HG03045 (cell line): ENCODE measurements around the gene RTN4IP1.
"Not testable (repeated sequence)": the region's sequence is repeated elsewhere in the genome, so short reads cannot be mapped to it uniquely, and the experiment has no call there.

Experiments used
- ATAC-seq: cut with Tn5 transposase; IDR thresholded peaks from one replicate; pipeline ENCODE4 v1.9.1; 2021; ENCODE audit warnings: mild to moderate bottlenecking, moderate library complexity; ENCODE audit not compliant: unreplicated experiment

Gene RTN4IP1

DNA sequence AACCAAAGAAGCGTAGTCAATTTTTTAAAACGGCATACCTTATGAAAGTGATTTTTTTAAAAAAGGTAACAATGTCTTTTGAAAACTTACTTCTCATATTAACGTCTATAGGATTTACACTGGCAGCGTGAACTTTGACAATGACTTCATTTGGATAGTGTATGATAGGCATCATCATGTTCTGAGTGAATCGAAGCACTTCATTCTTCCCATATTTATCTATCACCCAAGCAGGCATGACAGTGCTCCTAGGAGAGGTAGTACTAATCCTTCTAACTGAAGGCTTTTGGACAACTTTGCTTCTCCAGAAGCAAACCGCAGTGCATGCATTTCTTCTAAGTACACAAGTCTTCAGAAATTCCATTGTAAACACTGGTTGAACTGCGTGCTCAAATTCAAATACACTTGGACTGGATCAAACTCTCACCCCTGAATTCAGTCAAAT lies 618 bp downstream of the RTN4IP1 start:
- ATAC-seq, result peak; percentile 8

DNA sequence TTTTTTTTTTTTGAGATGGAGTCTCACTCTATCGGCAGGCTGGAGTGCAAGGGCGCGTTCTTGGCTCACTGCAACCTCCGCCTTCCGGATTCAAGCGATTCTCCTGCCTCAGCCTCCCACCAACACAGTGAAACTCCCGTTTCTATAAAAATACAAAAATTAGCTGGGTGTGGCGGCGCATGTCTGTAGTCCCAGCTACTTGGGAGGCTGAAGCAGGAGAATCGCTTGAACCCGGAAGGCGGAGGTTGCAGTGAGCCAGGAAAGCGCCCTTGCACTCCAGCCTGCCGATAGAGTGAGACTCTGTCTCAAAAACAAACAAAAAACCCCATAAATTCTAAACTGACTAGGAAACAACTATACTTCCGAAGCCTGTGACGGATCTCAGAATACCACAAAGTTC lies 1.5 kb downstream of the RTN4IP1 start:
- ATAC-seq, result not testable (repeated sequence)

- no peak for ATAC-seq
These were observed 2.8 kb downstream of the RTN4IP1 start for GRCh38 chr6:106626485-106626884.

DNA sequence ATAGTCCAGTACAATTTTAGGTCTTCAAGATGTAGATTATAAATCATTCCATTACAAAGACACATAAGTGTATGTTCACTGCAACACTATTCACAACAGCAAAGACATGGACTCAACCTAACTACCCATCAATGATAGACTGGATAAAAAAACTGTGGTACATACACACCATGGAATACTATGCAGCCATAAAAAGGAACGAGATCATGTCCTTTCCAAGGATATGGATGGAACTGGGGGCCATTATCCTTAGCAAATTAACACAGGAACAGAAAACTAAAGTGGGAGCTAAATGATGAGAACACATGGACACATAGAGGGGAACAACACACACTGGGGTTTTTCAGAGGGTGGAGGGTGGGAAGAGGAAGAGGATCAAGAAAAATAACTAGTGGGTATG lies 6.3 kb downstream of the RTN4IP1 start:
- ATAC-seq, result no peak

DNA sequence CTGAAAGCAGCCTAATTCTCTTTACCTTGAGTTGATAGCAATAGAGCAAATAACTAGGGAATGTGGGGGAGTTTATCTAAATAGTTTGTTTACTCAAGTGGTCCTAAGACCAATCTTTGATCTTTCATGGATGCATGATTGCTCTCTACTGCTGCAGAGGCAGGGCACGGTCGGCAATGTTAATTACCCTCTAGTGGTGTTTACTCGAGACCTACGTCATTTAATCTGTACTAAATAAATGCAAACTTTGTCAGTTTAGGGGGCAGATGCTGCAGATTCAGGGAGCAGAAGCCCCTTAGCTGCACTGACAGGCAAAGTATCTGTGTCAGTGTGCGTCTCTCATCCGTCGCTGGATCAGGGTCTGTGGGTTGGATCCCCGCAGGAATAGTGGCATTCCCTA lies 6.9 kb downstream of the RTN4IP1 start:
- ATAC-seq, result no peak

DNA sequence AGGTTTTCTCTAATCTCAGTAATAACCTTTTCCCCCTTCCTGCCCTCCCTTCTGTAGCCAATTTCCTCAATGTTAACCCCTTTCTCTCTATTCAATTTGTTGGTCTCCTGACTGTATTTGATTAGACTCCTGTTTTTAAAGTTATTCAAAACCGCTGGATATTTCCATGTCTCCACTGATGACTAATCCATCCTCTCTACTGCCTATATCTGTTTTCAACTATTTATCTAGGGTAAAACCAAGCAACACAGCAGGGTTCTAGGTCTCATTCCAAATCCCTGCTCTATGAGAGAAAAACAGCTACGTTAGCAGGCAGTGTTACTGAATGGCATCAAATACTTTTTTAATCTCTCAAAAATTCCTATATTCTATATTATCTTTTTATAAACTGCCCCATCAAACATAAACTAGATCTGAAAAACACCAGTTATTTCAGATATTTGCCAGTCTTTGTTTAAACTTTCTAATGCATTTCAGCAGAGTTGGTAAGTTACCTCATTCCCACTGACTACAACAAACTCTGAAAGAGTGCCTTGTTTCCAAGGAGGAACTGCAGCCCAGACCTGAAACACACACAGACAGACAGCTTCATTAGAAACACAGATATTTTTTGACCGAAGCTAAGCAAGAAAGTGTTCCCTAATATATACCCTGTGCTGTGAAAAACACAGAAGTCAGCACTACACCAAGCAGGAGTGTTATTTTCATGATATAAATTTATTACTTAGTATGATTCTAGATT lies 8.2 kb downstream of the RTN4IP1 start:
- ATAC-seq, result no peak

- ATAC-seq, result no peak
These were observed 10.1 kb downstream of the RTN4IP1 start for GRCh38 chr6:106619223-106619622.

DNA sequence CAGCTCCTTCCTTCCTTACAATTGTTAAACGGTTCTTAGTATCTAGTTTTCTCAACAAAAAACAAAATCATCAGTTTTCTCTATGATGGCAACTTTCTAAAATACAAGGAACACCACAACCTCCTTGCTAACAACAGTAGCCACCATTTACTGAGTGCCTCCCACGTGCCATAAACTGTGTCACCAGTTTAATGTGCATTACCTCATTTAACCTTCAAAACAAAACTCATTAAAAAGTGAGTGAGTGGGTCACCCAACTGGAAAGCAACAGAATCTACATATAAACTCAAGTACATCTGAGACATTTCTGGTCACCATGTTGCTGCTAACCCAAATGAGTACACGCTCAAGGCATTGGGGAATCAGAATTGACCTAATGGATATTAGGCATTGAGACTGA lies 11.0 kb downstream of the RTN4IP1 start:
- ATAC-seq, result no peak

DNA sequence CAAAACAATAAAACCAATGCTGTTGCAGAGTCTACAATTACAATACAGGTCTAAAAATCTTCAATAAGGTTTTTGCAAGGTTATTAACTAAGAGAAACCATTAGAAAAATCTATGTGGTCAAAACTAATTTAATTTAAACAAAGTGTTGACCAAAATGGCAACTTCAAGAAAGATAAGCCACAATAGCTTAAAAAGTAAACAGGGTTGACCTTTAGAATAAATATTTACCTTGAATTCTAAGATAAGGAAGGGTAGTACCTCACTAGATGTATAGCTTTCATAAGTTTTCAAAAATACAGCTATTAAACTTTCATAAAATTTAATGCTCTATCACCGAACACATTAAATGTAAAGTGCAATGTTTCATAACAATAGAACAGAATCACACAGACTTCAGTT lies 11.4 kb downstream of the RTN4IP1 start:
- ATAC-seq, result no peak

DNA sequence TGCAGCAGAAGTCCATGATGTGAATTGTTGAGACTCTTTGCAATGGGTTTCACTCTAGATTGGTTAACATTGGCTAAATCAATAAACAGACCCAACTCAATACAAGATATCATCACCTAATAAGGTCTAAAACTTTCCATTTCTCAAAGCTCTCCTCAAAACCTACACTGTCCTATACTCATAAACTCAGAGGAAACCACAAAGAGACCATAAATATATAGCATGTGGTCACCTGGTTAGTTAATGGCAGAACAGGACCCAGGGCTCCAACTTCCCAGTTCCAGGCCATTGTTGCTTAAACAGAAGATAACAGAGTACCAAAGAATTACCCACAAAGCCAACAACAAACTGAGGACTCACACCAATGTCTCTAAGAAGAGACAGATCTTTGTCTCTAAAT lies 12.0 kb downstream of the RTN4IP1 start:
- ATAC-seq, result no peak

- no peak for ATAC-seq
These were observed 14.6 kb downstream of the RTN4IP1 start for GRCh38 chr6:106614592-106615257.

DNA sequence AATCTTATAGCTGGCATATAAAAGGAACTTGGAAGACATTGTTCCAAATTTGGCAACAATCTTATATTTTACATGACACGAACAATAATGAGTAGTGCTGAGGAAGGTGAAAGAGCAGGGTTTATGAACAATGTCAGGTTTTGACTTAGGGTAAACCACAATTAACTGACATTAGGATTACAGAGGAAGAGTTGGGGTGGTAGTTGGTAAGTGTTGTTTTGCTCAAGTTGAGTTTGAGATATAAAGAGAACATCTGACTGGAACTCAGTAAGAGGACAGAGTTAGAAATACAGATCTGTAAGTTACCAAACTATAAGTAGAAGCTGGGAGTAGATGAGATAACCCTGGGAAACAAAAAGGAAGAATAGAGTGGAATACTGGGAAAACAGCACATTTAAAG lies 15.1 kb downstream of the RTN4IP1 start:
- no peak for ATAC-seq

DNA sequence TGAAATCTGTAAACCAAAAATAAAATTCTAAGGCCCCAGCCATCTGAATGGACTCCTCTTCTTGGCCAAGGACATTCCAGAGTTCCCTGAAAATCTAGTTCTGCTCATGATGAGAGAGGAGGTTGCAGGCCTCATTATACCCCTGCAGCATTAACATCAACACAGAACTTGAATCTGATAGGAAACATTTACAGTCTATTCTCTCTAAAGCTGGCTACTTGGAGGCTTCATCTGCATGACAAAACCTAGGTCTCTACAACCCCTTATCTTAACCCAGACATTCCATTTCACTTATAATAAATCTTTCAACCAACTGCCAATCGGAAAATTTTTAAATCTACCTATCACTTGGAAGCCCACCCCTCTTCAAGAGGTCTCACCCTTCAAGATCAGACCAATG lies 15.7 kb downstream of the RTN4IP1 start:
- no peak for ATAC-seq

DNA sequence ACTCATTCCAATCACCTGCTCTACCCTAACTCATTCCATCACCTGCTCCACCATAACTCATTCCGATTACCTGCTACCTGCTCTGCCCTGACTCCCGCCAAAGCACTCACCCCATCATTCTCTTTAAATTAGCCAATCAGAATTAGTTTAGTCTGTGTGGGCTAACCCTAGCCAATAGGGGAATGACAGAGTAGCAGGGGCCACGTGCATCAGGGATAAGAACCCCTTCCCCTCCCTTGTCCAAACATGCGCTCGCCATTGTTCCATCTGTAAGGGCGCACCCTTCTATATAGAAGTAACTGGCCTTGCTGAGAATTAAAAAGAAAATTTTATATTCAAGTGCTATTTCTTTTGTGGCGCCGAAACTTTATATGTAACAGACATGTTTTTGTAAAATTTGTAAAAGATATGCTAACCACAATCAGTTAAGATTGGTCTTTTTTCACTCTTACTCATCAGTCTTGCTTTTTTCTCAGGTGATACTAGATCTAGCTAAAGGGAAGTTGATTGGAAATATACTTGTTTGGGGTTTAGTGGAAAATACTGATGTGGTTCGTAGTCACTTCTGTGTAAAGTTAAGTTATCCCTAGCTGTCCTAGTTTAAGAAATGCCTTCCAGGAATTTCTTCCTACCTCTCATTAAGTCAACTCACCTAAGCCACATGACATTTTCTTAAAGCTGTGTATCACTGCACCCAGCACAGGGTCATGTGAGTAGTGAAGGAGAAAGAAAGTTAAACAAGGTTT lies 16.5 kb downstream of the RTN4IP1 start:
- no peak for ATAC-seq

GRCh38 chr6:106611030-106611429 lies 18.3 kb downstream of the RTN4IP1 start:
- no peak for ATAC-seq

DNA sequence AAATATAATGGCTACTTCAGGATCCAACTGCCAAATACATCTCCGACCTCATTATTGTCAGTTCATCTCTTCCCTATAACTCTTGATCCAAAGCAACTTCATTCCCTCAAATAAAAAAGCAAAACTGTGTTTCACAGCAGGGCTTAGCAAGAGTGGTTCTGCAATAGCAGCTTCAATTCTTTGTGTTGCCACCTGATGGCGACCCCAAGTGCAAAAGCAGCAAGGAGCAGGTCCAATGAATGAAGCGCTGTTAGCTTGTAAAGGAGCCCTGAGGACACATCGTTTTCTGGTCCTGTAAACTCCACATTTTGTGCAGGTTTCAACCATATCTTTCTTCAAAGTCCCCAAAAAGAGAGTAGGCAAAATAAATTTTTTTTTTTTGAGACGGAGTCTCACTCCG lies 19.6 kb downstream of the RTN4IP1 start:
- no peak for ATAC-seq

GRCh38 chr6:106608080-106608668 lies 21.1 kb downstream of the RTN4IP1 start:
- ATAC-seq, result peak; percentile 74

- ATAC-seq, result no peak
These were observed 29.0 kb downstream of the RTN4IP1 start for GRCh38 chr6:106600329-106600728.

- no peak for ATAC-seq
These were observed 29.9 kb downstream of the RTN4IP1 start for GRCh38 chr6:106599440-106599839.

- ATAC-seq, result no peak
These were observed 38.0 kb downstream of the RTN4IP1 start for GRCh38 chr6:106591111-106591825.

GRCh38 chr6:106588937-106589336 lies 40.4 kb downstream of the RTN4IP1 start:
- not testable (repeated sequence) for ATAC-seq
